NCI-H345 treated with DMSO at 0.1 percent for 48 hours (cell line): ENCODE measurements around the gene CADM1.

ENCODE experiments used
- DNase-seq: peaks from one replicate; lab custom pipeline; 2025; ENCODE audit not compliant: unreplicated experiment; lab: John Stamatoyannopoulos, UW

Gene CADM1

GRCh38 chr11:115255006-115255762, 249.0 kb downstream of the CADM1 start:
- DNase-seq: no peak

- no peak for DNase-seq
Measured at GRCh38 chr11:115251126-115251525, 253.1 kb downstream of the CADM1 start.

GRCh38 chr11:115249061-115249578, 255.1 kb downstream of the CADM1 start:
- no peak for DNase-seq

- DNase-seq: no peak
Measured at GRCh38 chr11:115247953-115248352, 256.3 kb downstream of the CADM1 start.

- DNase-seq: no peak
Measured at GRCh38 chr11:115247361-115247760, 256.9 kb downstream of the CADM1 start.

GRCh38 chr11:115244758-115245157, 259.5 kb downstream of the CADM1 start:
- no peak for DNase-seq

- DNase-seq: no peak
Measured at GRCh38 chr11:115244296-115244695, 259.9 kb downstream of the CADM1 start.

- no peak for DNase-seq
Measured at GRCh38 chr11:115242982-115243381, 261.2 kb downstream of the CADM1 start.

- no peak for DNase-seq
Measured at GRCh38 chr11:115241899-115242298, 262.3 kb downstream of the CADM1 start.

- no peak for DNase-seq
Measured at GRCh38 chr11:115238791-115239190, 265.4 kb downstream of the CADM1 start.

GRCh38 chr11:115238086-115238485, 266.1 kb downstream of the CADM1 start:
- no peak for DNase-seq

- no peak for DNase-seq
Measured at GRCh38 chr11:115237578-115237977, 266.6 kb downstream of the CADM1 start.

GRCh38 chr11:115234794-115235193, 269.4 kb downstream of the CADM1 start:
- DNase-seq: no peak

GRCh38 chr11:115226556-115226955, 277.7 kb downstream of the CADM1 start:
- no peak for DNase-seq

GRCh38 chr11:115224551-115224950, 279.7 kb downstream of the CADM1 start:
- DNase-seq: no peak

GRCh38 chr11:115222863-115223530, 281.2 kb downstream of the CADM1 start:
- no peak for DNase-seq

- DNase-seq: peak; percentile 96
Measured at GRCh38 chr11:115222218-115222862, 281.9 kb downstream of the CADM1 start.

GRCh38 chr11:115221461-115222069, 282.6 kb downstream of the CADM1 start:
- DNase-seq: no peak

GRCh38 chr11:115220911-115221310, 283.3 kb downstream of the CADM1 start:
- DNase-seq: no peak

- DNase-seq: no peak
Measured at GRCh38 chr11:115220423-115220822, 283.8 kb downstream of the CADM1 start.

GRCh38 chr11:115219376-115219775, 284.8 kb downstream of the CADM1 start:
- DNase-seq: no peak
